ENCODE measurements around the gene MXRA7.
A peak's percentile ranks its signal among the peaks of the same experiment; 100 is the strongest.
"Not testable (repeated sequence)": the region's sequence is repeated elsewhere in the genome, so short reads cannot be mapped to it uniquely, and the experiment has no call there.

MXRA7 gene

DNA sequence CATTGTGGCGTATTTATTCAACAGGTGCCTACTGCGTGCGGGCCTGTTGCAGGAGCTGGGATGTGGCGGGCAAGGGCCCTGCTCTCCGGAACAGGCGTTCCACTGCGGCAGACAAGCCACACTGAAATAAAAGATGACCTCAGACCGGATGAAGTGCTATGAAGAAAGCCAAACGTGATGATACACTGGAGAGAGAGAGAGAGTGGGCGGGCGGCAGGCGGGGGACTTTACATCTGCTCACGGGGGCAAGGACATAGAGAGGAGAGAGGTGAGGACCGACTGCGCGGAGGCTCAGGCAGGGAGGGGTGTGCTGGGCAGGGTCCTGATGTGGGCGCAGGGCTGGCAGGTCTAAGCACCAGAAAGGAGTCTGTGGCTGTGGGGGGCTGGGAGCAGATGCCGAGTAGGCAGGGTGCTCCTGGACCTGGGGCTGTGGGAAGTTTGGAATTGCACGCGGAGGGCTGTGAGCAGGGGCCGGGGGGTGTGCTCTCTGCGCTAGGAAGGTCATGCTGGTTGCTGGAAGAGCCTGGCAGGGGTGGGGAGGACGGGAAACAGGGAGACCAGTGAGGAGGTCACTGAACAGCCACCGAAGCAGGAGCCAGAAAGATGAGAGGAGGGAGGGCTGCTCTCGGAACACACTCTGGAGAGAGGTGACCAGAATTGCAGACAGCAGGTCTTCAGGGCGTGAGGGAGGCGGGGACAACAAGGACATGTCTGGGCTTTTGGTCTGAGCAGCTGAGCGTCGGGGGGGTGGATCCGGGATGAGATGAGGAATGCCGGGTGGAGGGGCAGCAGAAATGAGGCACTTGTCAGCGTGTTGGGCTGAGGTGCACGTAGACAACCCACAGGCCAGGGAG is 9.9 kb downstream of the MXRA7 start:
- Mint-ChIP-seq H3K9me3 (no peaks in the 10 kb centered on the region), H3K27me3 (ENCODE audit: low read depth) (no peaks in the 10 kb centered on the region), H3K4me1 (peaks cover 63% of the 10 kb centered on the region), H3K4me3 (peak overlapping the region; percentile 26 to 39 (median 37)), H3K27ac (peak overlapping the region; percentile 70 to 90 (median 87)), H3K36me3 (ENCODE audit: low read depth) (no peaks in the 10 kb centered on the region)
- TF ChIP-seq, protein P1, sequence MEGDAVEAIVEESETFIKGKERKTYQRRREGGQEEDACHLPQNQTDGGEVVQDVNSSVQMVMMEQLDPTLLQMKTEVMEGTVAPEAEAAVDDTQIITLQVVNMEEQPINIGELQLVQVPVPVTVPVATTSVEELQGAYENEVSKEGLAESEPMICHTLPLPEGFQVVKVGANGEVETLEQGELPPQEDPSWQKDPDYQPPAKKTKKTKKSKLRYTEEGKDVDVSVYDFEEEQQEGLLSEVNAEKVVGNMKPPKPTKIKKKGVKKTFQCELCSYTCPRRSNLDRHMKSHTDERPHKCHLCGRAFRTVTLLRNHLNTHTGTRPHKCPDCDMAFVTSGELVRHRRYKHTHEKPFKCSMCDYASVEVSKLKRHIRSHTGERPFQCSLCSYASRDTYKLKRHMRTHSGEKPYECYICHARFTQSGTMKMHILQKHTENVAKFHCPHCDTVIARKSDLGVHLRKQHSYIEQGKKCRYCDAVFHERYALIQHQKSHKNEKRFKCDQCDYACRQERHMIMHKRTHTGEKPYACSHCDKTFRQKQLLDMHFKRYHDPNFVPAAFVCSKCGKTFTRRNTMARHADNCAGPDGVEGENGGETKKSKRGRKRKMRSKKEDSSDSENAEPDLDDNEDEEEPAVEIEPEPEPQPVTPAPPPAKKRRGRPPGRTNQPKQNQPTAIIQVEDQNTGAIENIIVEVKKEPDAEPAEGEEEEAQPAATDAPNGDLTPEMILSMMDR (IDR thresholded peaks at IDR 0.05; ENCODE audit: unreplicated experiment in 3 of 3), result no peak

DNA sequence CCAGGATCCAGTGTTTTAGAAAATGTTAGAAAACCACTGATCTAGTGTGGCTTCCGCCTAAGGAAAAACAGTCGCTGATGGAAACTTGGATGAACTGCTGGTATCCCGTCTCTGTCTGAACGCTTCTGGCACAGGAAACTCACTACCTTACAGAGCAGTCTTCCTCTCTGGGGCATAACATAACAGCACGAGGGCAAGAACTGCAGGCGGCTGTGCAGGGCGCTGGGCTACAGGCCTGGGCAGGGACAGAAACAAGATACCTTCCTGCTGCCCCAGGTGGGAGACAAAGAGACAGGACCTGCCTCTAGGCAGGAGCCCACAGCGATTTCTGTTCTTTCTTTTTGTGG is 10.5 kb downstream of the MXRA7 start:
- Mint-ChIP-seq H3K4me3 (peak overlapping the region; percentile 26 to 39 (median 37)), H3K27me3 (ENCODE audit: low read depth) (no peaks in the 10 kb centered on the region), H3K4me1 (peaks cover 66% of the 10 kb centered on the region), H3K9me3 (no peaks in the 10 kb centered on the region), H3K36me3 (ENCODE audit: low read depth) (peaks cover 2% of the 10 kb centered on the region), H3K27ac (peak overlapping the region; percentile 70 to 90 (median 87))
- TF ChIP-seq, protein P1 (IDR thresholded peaks at IDR 0.05; ENCODE audit: unreplicated experiment in 3 of 3), result no peak

DNA sequence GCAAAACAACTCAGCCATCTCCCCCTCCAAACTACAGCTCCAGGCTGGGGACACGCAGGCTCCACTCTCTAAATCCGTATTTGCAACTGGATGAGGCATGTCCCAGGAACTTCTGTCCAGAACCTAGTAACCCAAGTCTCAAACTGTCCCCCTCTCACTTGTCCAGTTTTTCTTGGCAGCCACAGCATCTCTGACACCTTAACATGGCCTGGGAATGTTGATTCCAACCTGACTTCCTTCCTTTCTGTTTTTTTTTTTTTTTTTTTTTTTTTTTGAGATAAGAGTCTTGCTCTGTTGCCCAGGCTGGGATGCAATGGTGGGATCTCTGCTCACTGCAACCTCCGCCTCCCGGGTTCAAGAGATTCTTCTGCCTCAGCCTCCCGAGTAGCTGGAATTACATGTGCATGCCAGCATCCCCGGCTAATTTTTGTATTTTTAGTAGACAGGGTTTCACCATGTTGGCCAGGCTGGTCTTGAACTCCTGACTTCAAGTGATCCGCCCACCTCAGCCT is 12.2 kb downstream of the MXRA7 start:
- H3K4me3 Mint-ChIP-seq; H3K36me3 Mint-ChIP-seq (ENCODE audit: low read depth); H3K27me3 Mint-ChIP-seq (ENCODE audit: low read depth); H3K9me3 Mint-ChIP-seq: not testable (repeated sequence)
- Mint-ChIP-seq H3K27ac (peak overlapping the region in 1 of 3 experiments; percentile 16), H3K4me1 (peaks cover 63% of the 10 kb centered on the region)

DNA sequence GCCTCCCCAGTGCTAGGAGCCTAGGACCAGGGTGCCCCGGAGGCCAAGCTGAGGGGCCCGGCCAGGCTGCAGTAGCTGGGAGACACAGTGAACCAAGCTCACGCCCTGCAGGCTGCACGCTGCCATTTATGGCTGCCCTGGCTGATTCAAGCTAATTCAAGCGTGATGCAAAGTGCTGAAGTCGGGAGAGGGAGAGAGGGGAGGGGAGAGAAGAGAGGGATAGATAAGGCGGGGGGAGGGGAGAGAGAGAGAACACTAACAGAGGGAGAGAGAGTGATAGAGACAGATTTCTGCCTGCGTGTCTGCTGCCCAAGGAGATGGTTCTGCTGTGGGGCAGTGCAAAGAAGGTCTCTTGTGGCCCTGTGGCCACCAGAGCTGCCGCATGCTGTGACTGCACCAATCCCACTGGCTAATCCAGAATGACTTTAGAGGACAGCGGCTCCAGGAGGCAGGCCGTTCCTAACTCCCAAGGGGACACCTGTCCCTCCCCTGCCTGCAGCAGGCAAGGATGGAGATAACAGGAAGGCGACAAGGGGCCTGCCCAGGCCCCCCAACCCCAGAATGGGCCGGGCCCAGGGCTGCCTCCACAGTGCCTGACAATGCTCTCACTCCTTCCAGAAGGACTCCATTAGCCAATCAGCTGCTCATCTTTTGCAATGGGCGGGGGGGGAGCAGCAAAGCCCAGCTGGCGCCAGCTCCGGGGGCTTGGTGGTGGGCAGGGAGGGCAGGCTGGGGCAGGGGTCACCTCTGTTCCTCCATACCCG is 12.9 kb downstream of the MXRA7 start:
- Mint-ChIP-seq H3K9me3 (no peaks in the 10 kb centered on the region), H3K27me3 (ENCODE audit: low read depth) (no peaks in the 10 kb centered on the region), H3K4me3 (peak overlapping the region; percentile 0 to 17 (median 6)), H3K36me3 (ENCODE audit: low read depth) (peaks cover 4% of the 10 kb centered on the region), H3K4me1 (peaks cover 61% of the 10 kb centered on the region), H3K27ac (peak overlapping the region; percentile 79 to 85 (median 85))
- TF ChIP-seq, protein P1 (IDR thresholded peaks at IDR 0.05; ENCODE audit: unreplicated experiment in 3 of 3), result no peak

DNA sequence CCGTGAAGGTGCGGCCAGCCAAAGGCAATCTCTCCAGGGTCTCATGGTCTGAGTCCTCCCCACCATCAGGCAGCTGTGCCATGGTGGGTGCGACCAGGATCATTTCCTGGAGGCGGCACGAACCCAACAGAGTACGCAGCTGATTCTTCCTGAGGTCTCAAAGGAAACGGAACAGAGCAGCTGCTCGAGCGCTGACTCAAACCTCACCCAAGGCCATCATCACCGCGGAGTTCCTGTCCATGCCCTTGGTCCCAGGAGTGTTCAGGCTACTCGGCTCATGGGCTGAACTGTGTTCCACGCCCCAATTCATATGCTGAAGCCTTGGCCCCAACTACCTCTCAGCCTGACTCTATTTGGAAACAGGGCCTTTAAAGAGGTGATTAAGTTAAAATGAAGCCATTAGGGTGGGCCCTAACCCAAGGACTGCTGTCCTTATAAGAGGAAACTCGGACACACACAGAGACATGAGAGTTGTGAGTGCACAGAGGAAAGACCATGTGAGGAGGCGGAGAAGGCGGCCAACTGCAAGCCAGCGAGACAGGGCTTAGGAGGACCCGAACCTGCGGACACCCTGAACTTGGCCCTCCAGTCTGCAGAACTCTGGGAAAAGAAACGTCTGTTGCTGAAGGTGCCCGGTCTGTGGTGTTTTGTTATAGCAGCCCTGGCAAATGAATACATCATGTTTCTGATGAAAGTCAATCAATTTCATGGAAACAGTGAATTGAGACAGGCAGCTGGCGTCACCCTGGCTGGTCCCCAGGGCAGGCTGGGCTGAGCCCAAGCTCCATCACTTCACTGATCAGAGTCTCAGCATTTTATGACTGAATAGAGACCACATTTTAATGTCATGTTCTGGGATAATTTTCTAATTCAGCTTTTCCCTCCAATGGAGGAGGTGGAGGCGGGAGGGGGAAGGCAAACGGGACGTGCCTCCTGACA is 13.7 kb downstream of the MXRA7 start:
- TF ChIP-seq, protein P1 (IDR thresholded peaks at IDR 0.05; ENCODE audit: unreplicated experiment in 3 of 3), result no peak
- H3K4me1 Mint-ChIP-seq, result peaks cover 60% of the 10 kb centered on the region

More for the DNA sequence above, 13.7 kb downstream of the MXRA7 start:
- no peaks in the 10 kb centered on the region for H3K27me3 Mint-ChIP-seq (ENCODE audit: low read depth)
- H3K9me3 Mint-ChIP-seq, result no peaks in the 10 kb centered on the region
- H3K4me3 Mint-ChIP-seq, result peak overlapping the region in 2 of 3 experiments; percentile 5
- peaks cover 4% of the 10 kb centered on the region for H3K36me3 Mint-ChIP-seq (ENCODE audit: low read depth)
- H3K27ac Mint-ChIP-seq, result peak overlapping the region; percentile 79 to 85 (median 85)

Measured in nephron (organoid).